GM19468 (cell line): ENCODE results near the gene GNG7.
"Not testable (repeated sequence)": the region's sequence is repeated elsewhere in the genome, so short reads cannot be mapped to it uniquely, and the experiment has no call there.

Experiments
- ATAC-seq: cut with Tn5 transposase; IDR thresholded peaks from one replicate; pipeline ENCODE4 v1.9.1; 2021; ENCODE audit warnings: mild to moderate bottlenecking, moderate library complexity, moderate number of reproducible peaks; ENCODE audit not compliant: unreplicated experiment; ENCODE audit errors: extremely low read depth

Gene GNG7

GRCh38 chr19:2495651-2496316 lies 206.7 kb downstream of the GNG7 start:
- no peak for ATAC-seq

DNA sequence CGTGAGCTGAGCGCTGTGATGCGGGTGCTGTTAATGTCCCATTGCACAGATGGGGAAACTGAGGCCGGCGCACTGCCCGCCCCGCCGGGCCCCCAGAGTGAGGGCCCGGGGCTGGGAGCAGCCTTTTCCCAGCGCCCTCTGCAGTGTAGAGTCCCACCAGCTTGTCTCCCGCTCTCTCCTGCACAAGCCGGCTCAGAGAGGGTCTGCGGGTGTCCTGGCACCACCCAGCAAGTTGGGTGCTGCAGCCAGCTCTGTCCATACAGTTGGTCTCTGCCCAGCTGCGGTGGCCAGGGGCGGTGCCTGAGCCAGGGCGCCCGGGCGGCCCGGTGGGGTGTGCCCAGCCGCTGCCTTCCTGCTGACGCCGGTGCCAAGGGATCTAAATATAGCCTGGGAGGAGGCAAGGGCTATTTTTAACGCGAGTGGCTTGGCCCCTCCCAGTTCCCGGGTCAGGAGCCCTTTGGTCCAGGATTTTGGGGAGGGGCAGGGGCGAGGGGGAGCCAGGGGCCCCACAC lies 207.3 kb downstream of the GNG7 start:
- ATAC-seq = no peak

DNA sequence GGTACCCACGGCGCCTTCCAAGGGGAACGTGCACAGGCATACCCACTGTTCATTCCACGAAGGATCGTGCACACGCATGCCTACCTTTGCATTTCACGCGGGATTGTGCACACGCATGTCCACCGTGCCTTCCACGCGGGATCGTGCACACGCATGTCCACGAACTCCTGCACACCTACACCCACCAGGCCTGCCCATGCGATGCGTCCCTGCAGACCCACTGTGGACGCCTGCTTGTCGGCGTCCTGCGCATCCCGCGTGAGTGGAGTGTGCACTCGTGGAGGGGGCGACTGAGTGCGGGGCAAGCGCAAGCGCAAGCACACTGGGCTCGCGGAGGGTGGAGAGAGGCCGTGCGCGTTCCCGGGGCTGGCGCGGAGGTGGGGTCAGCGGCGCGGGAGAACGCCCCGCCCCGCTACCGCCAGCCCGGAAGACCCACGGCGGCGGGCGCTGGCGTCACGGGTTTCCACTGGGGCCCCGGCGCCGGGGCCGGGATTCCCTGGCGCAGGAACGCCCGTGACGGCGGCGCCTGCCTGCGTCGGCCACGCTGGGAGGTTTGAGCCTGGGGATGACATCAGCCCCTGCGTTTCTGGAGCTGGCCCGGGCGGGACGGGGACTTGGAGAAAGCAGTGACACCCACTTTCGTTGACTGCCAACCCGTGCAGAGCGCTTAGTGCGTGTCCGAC lies 207.9 kb downstream of the GNG7 start:
- ATAC-seq = no peak

DNA sequence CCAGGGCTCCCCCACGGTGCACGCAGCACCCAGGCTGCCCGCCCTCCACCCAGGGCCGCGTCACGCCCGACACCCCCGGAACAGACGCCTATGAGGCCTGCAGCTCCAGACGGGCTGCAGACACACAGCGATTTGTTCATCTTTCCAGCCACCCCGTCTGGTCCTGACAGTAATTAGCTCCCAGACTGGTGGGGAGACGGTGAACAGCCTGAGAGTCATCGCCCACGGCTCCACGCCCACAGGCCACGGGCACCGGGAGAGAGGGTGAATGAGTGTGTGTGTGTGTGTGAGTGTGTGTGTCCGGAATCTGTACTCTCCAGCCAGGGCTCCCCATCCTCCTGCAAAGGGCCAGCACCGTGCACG lies 208.4 kb downstream of the GNG7 start:
- ATAC-seq = no peak

DNA sequence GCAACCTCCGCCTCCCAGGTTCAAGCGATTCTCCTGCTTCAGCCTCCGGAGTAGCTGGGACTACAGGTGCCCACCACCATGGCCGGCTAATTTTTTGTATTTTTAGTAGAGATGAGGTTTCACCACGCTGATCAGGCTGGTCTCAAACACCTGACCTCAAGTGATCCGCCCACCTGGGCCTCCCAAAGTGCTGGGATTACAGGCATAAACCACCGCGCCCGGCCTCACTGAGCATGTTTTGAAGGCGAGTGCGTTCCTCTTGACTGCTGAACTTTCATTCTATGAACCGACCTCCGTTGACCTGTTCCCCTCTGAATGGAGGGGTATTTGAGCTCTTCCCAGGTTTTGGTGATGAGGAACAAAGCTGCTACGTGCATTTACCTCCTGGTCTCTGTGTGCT lies 209.0 kb downstream of the GNG7 start:
- not testable (repeated sequence) for ATAC-seq

DNA sequence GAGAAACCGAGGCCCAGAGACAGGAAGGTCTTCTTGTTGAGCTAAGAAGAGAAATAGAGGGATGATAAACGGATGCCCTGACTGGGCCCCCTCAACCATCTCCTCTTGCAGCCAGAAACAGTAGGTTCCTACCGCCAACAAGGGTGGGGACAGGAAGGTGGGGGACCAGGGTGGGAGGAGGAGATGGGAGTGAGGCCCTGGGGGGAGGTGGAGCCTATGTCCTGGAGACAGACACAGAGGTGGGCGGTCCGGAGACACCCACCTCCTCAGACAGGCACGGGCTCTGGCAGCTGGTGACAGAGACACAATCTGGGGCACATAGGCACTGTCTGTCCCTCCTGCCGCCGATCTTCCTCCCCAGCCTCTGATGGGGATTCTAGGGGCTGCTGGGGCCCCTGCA lies 209.6 kb downstream of the GNG7 start:
- ATAC-seq = no peak

DNA sequence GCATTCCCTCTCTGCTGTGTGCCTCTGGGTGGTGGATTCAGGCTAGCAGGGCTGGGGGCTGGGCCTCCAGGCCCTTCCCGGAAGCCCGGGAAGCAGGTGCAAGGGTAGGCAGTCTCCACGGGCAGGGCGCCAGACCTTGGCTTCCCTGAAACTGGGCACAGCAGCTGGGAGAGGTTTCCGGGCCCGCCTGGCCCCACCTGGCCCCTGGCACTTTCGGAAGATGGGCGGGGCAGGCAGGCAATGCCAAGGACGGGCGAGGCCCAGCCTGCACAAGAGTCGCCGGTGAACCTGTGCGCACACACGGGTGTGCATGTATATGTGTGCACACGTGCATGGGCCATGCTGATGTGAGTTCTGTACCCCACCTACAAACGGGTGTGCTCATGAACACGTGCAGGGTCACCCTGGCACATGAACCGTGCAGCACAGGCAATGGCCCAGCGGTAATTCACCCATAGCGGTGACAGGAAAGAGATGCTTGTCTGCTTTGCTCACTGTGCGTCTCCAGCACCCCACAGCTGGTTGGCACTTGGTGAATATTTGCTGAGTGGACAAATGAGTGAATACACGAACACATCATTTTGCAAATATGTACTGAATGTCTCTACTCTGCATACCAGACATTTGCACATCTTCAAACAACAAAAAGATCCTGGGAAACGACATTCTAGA lies 211.2 kb downstream of the GNG7 start:
- ATAC-seq = no peak

GRCh38 chr19:2490659-2491058 lies 211.8 kb downstream of the GNG7 start:
- ATAC-seq = no peak

DNA sequence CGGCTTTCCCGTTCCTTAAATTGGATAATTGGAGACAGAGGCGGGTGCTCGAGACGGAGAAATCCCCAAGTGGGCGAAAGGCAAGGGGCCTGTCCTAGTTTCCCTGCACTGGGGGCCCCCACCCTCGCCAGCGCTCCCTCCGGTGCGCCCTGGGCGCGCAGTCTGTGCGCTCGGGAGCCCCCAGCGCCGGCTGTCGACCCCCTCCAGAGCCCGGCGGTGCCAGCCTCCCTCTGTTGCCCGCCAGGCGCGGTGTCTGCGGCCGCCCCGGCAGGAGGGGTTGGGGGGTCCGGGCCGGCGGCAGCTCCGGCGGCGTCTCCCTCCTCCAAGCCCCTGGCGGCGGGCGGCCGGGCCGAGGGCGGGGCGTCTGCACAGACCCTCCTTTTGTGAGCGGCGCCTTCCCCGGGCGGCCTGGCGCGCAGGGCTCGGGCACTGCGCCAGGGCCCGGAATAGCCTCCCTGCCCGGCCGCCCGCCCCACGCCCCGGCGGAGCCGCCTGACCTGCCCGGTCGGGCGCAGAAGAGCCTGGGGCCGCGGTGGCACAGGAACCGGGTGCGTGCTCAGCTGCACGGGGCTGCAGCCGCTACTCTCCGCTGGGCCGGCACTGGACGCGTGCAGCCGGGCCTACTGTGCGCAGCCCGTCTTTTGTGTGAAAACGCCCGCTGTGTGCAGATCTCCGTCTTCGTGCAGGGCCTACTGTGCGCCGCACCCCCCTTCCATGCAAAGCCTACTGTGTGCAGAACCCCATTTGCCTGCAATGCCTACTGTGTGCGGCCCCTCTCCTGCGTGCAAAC lies 213.4 kb downstream of the GNG7 start:
- ATAC-seq = no peak

- ATAC-seq = no peak
Measured at GRCh38 chr19:2488405-2488941, 214.0 kb downstream of the GNG7 start.

GRCh38 chr19:2487842-2488241 lies 214.7 kb downstream of the GNG7 start:
- no peak for ATAC-seq

GRCh38 chr19:2487090-2487489 lies 215.4 kb downstream of the GNG7 start:
- no peak for ATAC-seq

GRCh38 chr19:2485428-2485827 lies 217.1 kb downstream of the GNG7 start:
- no peak for ATAC-seq

- no peak for ATAC-seq
Measured at GRCh38 chr19:2484178-2484937, 218.1 kb downstream of the GNG7 start.

DNA sequence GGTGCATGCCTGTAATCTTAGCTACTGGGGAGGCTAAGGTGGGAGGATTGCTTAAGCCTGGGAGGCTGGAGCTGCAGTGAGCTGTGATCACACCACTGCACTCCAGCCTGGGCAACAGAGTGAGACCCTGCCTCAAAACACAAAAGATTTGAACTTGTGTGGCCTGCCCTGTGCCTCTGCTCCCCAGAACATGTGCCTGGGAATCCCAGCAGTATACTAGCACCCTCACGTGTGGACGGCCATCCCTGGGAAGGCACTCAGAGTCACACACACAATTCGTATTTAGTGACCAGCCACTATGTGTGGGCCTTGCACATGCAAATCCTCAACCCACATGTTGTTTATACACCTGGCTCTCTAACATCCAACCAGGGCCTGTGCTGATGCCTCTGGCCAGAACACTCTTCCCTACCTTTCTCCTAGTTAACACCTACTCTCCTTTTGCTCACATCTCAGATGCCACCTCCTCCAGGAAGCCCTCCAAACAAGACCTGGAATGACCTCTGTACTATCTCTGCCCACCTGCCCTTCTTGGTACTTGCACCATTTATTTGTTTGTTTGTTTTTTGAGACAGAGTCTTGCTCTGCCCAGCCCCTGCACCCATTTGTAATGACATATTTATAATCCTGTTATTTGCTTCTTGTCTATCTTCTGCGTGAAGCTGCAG lies 218.9 kb downstream of the GNG7 start:
- no peak for ATAC-seq

DNA sequence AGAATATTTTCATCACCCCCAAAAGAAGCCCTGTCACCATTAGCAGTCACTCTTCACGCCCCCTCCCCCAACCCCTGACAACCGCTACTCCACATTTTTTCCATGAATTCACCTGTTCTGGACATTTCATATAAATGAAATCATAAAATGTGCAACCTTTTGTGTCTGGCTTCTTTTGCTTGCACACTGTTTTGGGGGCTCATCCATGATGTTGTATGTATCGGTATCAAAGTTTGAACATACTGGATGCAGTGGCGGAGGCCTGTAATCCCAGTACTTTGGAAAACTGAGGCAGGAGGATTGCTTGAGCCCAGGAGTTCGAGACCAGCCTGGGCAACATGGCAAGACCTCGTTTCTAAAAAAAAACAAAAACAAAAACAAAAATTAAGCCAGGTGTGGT lies 219.4 kb downstream of the GNG7 start:
- ATAC-seq = no peak

GRCh38 chr19:2482354-2483038 lies 220.0 kb downstream of the GNG7 start:
- ATAC-seq = no peak

DNA sequence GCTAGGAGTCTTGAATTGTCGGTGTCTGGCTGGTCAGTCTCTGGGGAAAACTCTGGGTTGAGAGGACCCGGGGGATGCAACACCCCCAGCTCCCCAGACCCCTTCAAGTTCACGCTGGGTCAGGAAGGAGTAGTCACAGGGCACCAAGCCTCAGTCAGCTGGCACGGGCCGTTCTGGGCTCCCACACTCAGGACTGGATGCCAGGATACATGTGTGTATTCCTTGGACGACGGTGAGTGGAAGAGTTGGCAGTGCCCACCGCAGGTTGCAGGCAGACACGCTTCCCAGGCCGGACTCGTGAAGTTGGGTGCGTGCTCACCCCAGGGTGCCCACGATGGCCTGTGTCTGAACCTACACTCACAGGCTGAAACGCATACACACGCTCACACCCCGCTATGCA lies 221.0 kb downstream of the GNG7 start:
- no peak for ATAC-seq
